ENCODE results near the gene SMPD1.
A peak's percentile ranks its signal among the peaks of the same experiment; 100 is the strongest.

SMPD1 gene

GRCh38 chr11:6415797-6416196, 25.5 kb downstream of the SMPD1 start:
- no peak for DNase-seq (ENCODE audit: low read depth, low spot score)
- Histone ChIP-seq H3K9ac (ENCODE audit: insufficient read length, low read depth) (no peak overlapping the region), H3K27me3 (ENCODE audit: insufficient read depth, insufficient read length) (peaks cover 26% of the 10 kb centered on the region), H3K4me1 (ENCODE audit: insufficient read depth, insufficient read length) (peaks cover 3% of the 10 kb centered on the region), H3K4me3 (ENCODE audit: insufficient read length, low read depth) (no peak overlapping the region), H3K36me3 (ENCODE audit: insufficient read depth, insufficient read length, low read length) (no peaks in the 10 kb centered on the region), H3K9me3 (ENCODE audit: insufficient read depth, low read length) (no peaks in the 10 kb centered on the region)
- TF ChIP-seq ZNF274 (IDR thresholded peaks at IDR 0.05; ENCODE audit: low read depth, low read length), result no peak
- TF ChIP-seq SUZ12 (IDR thresholded peaks at IDR 0.05; ENCODE audit: extremely low read depth, insufficient read depth, insufficient read length), result no peak
- TF ChIP-seq YY1 (IDR thresholded peaks at IDR 0.05; ENCODE audit: insufficient read depth, insufficient read length), result no peak

GRCh38 chr11:6417907-6418556, 27.8 kb downstream of the SMPD1 start:
- H3K4me3 ChIP-seq (ENCODE audit: insufficient read length, low read depth), result peak overlapping the region; percentile 76
- no peaks in the 10 kb centered on the region for H3K9me3 ChIP-seq (ENCODE audit: insufficient read depth, low read length)
- no peak for TF ChIP-seq SUZ12 (IDR thresholded peaks at IDR 0.05; ENCODE audit: extremely low read depth, insufficient read depth, insufficient read length)
- TF ChIP-seq YY1 (IDR thresholded peaks at IDR 0.05; ENCODE audit: insufficient read depth, insufficient read length), result no peak
- TF ChIP-seq ZNF274 (IDR thresholded peaks at IDR 0.05; ENCODE audit: low read depth, low read length), result no peak
- H3K27me3 ChIP-seq (ENCODE audit: insufficient read depth, insufficient read length), result peaks cover 30% of the 10 kb centered on the region
- peaks cover 3% of the 10 kb centered on the region for H3K4me1 ChIP-seq (ENCODE audit: insufficient read depth, insufficient read length)
- no peaks in the 10 kb centered on the region for H3K36me3 ChIP-seq (ENCODE audit: insufficient read depth, insufficient read length, low read length)
- H3K9ac ChIP-seq (ENCODE audit: insufficient read length, low read depth), result peak overlapping the region; percentile 14
- DNase-seq (ENCODE audit: low read depth, low spot score), result no peak

- no peak for TF ChIP-seq SUZ12 (IDR thresholded peaks at IDR 0.05; ENCODE audit: extremely low read depth, insufficient read depth, insufficient read length)
- no peak for TF ChIP-seq YY1 (IDR thresholded peaks at IDR 0.05; ENCODE audit: insufficient read depth, insufficient read length)
- no peak for TF ChIP-seq ZNF274 (IDR thresholded peaks at IDR 0.05; ENCODE audit: low read depth, low read length)
- peak overlapping the region; percentile 86 for H3K9ac ChIP-seq (ENCODE audit: insufficient read length, low read depth)
- H3K9me3 ChIP-seq (ENCODE audit: insufficient read depth, low read length), result no peaks in the 10 kb centered on the region
- H3K27me3 ChIP-seq (ENCODE audit: insufficient read depth, insufficient read length), result peaks cover 30% of the 10 kb centered on the region
- peaks cover 3% of the 10 kb centered on the region for H3K4me1 ChIP-seq (ENCODE audit: insufficient read depth, insufficient read length)
- no peak for DNase-seq (ENCODE audit: low read depth, low spot score)
- no peaks in the 10 kb centered on the region for H3K36me3 ChIP-seq (ENCODE audit: insufficient read depth, insufficient read length, low read length)
- peak overlapping the region; percentile 76 for H3K4me3 ChIP-seq (ENCODE audit: insufficient read length, low read depth)
Observed at GRCh38 chr11:6418557-6419008, 28.3 kb downstream of the SMPD1 start.

GRCh38 chr11:6419009-6419631, 28.8 kb downstream of the SMPD1 start, which contains the start of gene APBB1:
Gene APBB1 (minus strand): TSS chr11:6419094. CDS start chr11:6411347, 7,747 bp downstream.
- H3K9ac ChIP-seq (ENCODE audit: insufficient read length, low read depth), result peak within 1 kb of the TSS; percentile 86
- peaks cover 3% of the 10 kb centered on the region for H3K4me1 ChIP-seq (ENCODE audit: insufficient read depth, insufficient read length)
- TF ChIP-seq ZNF274 (IDR thresholded peaks at IDR 0.05; ENCODE audit: low read depth, low read length), result no peak
- peak; percentile 44 for TF ChIP-seq SUZ12 (IDR thresholded peaks at IDR 0.05; ENCODE audit: extremely low read depth, insufficient read depth, insufficient read length)
- TF ChIP-seq YY1 (IDR thresholded peaks at IDR 0.05; ENCODE audit: insufficient read depth, insufficient read length), result peak; percentile 25
- DNase-seq (ENCODE audit: low read depth, low spot score), result no peak
- H3K27me3 ChIP-seq (ENCODE audit: insufficient read depth, insufficient read length), result peaks cover 30% of the 10 kb centered on the region
- no peaks in the 10 kb centered on the region for H3K9me3 ChIP-seq (ENCODE audit: insufficient read depth, low read length)
- peak within 1 kb of the TSS; percentile 76 for H3K4me3 ChIP-seq (ENCODE audit: insufficient read length, low read depth)
- no peaks in the 10 kb centered on the region for H3K36me3 ChIP-seq (ENCODE audit: insufficient read depth, insufficient read length, low read length)

GRCh38 chr11:6420677-6421076, 30.4 kb downstream of the SMPD1 start:
- TF ChIP-seq ZNF274 (IDR thresholded peaks at IDR 0.05; ENCODE audit: low read depth, low read length) (no peak), YY1 (IDR thresholded peaks at IDR 0.05; ENCODE audit: insufficient read depth, insufficient read length) (no peak), SUZ12 (IDR thresholded peaks at IDR 0.05; ENCODE audit: extremely low read depth, insufficient read depth, insufficient read length) (no peak)
- no peak overlapping the region for H3K9ac ChIP-seq (ENCODE audit: insufficient read length, low read depth)
- no peaks in the 10 kb centered on the region for H3K9me3 ChIP-seq (ENCODE audit: insufficient read depth, low read length)
- H3K36me3 ChIP-seq (ENCODE audit: insufficient read depth, insufficient read length, low read length), result no peaks in the 10 kb centered on the region
- peaks cover 3% of the 10 kb centered on the region for H3K4me1 ChIP-seq (ENCODE audit: insufficient read depth, insufficient read length)
- peaks cover 30% of the 10 kb centered on the region for H3K27me3 ChIP-seq (ENCODE audit: insufficient read depth, insufficient read length)
- H3K4me3 ChIP-seq (ENCODE audit: insufficient read length, low read depth), result no peak overlapping the region
- no peak for DNase-seq (ENCODE audit: low read depth, low spot score)

GRCh38 chr11:6427516-6427915, 37.2 kb downstream of the SMPD1 start:
- Histone ChIP-seq H3K9ac (ENCODE audit: insufficient read length, low read depth) (no peak overlapping the region), H3K36me3 (ENCODE audit: insufficient read depth, insufficient read length, low read length) (no peaks in the 10 kb centered on the region), H3K4me1 (ENCODE audit: insufficient read depth, insufficient read length) (no peaks in the 10 kb centered on the region), H3K9me3 (ENCODE audit: insufficient read depth, low read length) (no peaks in the 10 kb centered on the region), H3K4me3 (ENCODE audit: insufficient read length, low read depth) (no peak overlapping the region), H3K27me3 (ENCODE audit: insufficient read depth, insufficient read length) (no peaks in the 10 kb centered on the region)
- peak; percentile 39 for DNase-seq (ENCODE audit: low read depth, low spot score)
- TF ChIP-seq ZNF274 (IDR thresholded peaks at IDR 0.05; ENCODE audit: low read depth, low read length), result no peak
- TF ChIP-seq YY1 (IDR thresholded peaks at IDR 0.05; ENCODE audit: insufficient read depth, insufficient read length), result no peak
- no peak for TF ChIP-seq SUZ12 (IDR thresholded peaks at IDR 0.05; ENCODE audit: extremely low read depth, insufficient read depth, insufficient read length)

GRCh38 chr11:6431861-6432260, 41.6 kb downstream of the SMPD1 start:
- H3K9ac ChIP-seq (ENCODE audit: insufficient read length, low read depth), result no peak overlapping the region

More at GRCh38 chr11:6431861-6432260, 41.6 kb downstream of the SMPD1 start:
- TF ChIP-seq SUZ12 (IDR thresholded peaks at IDR 0.05; ENCODE audit: extremely low read depth, insufficient read depth, insufficient read length) (no peak), ZNF274 (IDR thresholded peaks at IDR 0.05; ENCODE audit: low read depth, low read length) (no peak), YY1 (IDR thresholded peaks at IDR 0.05; ENCODE audit: insufficient read depth, insufficient read length) (no peak)
- no peaks in the 10 kb centered on the region for H3K9me3 ChIP-seq (ENCODE audit: insufficient read depth, low read length)
- no peaks in the 10 kb centered on the region for H3K4me1 ChIP-seq (ENCODE audit: insufficient read depth, insufficient read length)
- H3K36me3 ChIP-seq (ENCODE audit: insufficient read depth, insufficient read length, low read length), result no peaks in the 10 kb centered on the region
- no peak overlapping the region for H3K4me3 ChIP-seq (ENCODE audit: insufficient read length, low read depth)
- no peaks in the 10 kb centered on the region for H3K27me3 ChIP-seq (ENCODE audit: insufficient read depth, insufficient read length)
- DNase-seq (ENCODE audit: low read depth, low spot score), result no peak
